WI38 (cell line): ENCODE data around the gene PKD1L1.

ENCODE experiments used
- H3K4me3 ChIP-seq: 2 replicates; pipeline ENCODE4 v1.5.1; 2011; ENCODE audit warnings: low read depth, mild to moderate bottlenecking, control low read depth, low read length
- TF ChIP-seq, protein P1 (sequence below): IDR thresholded peaks from 2 replicates; pipeline ENCODE4 v1.5.1; 2012; ENCODE audit warnings: low read depth, mild to moderate bottlenecking, control low read depth, low read length

Gene PKD1L1

GRCh38 chr7:47970761-47971160 lies 22.5 kb upstream of the PKD1L1 start:
- TF ChIP-seq, protein P1, sequence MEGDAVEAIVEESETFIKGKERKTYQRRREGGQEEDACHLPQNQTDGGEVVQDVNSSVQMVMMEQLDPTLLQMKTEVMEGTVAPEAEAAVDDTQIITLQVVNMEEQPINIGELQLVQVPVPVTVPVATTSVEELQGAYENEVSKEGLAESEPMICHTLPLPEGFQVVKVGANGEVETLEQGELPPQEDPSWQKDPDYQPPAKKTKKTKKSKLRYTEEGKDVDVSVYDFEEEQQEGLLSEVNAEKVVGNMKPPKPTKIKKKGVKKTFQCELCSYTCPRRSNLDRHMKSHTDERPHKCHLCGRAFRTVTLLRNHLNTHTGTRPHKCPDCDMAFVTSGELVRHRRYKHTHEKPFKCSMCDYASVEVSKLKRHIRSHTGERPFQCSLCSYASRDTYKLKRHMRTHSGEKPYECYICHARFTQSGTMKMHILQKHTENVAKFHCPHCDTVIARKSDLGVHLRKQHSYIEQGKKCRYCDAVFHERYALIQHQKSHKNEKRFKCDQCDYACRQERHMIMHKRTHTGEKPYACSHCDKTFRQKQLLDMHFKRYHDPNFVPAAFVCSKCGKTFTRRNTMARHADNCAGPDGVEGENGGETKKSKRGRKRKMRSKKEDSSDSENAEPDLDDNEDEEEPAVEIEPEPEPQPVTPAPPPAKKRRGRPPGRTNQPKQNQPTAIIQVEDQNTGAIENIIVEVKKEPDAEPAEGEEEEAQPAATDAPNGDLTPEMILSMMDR: no peak

GRCh38 chr7:47968847-47969774 lies 20.8 kb upstream of the PKD1L1 start:
- no peak overlapping the region for H3K4me3 ChIP-seq
- TF ChIP-seq, protein P1: peak; percentile 96

More at GRCh38 chr7:47970761-47971160, 22.5 kb upstream of the PKD1L1 start:
- H3K4me3 ChIP-seq: no peak overlapping the region

DNA sequence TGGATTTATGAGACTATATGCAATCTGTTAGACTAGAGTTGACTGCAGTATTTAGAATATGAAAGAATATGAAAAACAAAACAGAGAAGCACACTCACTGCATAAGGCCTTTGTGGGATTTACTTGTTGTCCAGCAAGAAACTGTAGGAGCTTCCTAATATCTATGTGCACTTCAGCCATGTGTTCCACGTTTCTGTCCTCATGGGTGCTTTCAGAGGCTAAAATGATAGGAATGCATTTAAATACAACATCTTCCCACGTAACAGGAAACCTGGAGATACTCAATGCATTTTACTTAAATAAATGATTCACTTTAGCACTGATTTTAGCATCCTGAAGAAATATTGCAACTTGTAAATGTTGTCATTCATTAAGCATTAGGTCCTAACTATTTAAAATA lies 19.4 kb upstream of the PKD1L1 start:
- no peak overlapping the region for H3K4me3 ChIP-seq
- TF ChIP-seq, protein P1: no peak

- H3K4me3 ChIP-seq: no peak overlapping the region
- TF ChIP-seq, protein P1: no peak
These were observed 18.9 kb upstream of the PKD1L1 start for GRCh38 chr7:47967123-47967522.

DNA sequence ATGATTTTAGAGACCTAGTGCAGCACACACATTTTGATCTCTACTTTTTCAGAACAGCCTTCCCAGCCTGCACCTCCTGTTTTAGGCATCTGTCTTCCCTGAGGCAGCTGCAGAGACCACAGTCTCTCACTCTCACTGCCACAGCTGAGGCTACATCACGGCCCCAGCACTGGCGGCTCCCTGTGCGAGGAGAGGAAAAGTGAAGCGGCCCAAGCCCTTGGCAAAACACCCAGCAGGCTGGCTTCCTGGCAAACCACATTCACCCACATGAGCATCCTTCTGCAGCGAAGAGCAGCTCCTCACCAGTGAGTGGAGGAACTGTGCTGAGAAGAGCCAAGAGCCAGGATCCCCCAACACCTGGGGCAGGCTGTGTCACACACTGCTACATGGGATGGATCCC lies 17.2 kb upstream of the PKD1L1 start:
- TF ChIP-seq, protein P1: no peak
- no peak overlapping the region for H3K4me3 ChIP-seq

- H3K4me3 ChIP-seq: no peak overlapping the region
- TF ChIP-seq, protein P1: no peak
These were observed 14.0 kb upstream of the PKD1L1 start for GRCh38 chr7:47962262-47962661.

DNA sequence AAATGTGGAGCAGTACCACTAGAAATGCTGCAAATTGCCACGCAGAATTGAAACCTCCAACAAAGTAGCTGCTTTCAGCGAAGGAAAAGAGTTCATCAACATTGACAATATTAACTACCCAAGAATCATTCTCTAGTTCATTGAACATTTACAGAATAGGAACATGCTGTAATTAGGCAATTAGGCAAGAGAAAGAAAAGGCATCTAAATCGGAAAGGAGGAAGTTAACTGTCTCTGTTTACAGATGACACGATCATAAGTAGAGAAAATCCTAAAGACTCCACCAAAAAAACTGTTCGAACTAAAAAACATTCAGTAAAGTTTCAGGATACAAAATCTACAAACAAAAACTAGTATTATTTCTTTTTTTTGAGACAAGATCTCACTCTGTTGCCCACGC lies 8.9 kb upstream of the PKD1L1 start:
- no peak overlapping the region for H3K4me3 ChIP-seq
- TF ChIP-seq, protein P1: no peak
